HG03354 (cell line): ENCODE data around the gene CKMT2.

Experiments used
- ATAC-seq: cut with Tn5 transposase; IDR thresholded peaks from one replicate; pipeline ENCODE4 v1.9.1; 2021; ENCODE audit warnings: mild to moderate bottlenecking; ENCODE audit not compliant: unreplicated experiment, poor library complexity, severe bottlenecking

Gene CKMT2

DNA sequence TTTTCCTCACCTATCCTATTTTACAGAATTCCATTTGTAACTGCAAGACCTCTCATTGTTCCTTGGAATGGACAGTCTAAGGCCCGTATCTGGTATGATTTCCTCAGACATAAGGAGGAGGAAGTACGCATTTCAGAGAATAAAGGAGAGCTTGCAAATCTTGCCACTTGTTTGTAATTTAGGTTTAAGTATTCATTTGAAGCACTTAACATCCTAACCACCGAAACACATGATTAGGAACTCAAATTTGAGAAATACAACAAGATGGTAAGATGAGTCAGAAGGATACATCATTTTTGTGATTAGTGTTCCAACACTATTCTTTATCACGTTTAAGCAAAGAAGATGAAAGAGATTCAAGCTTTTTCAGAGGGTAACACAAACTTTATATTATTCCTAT is 64.4 kb downstream of the CKMT2 start:
- no peak for ATAC-seq

DNA sequence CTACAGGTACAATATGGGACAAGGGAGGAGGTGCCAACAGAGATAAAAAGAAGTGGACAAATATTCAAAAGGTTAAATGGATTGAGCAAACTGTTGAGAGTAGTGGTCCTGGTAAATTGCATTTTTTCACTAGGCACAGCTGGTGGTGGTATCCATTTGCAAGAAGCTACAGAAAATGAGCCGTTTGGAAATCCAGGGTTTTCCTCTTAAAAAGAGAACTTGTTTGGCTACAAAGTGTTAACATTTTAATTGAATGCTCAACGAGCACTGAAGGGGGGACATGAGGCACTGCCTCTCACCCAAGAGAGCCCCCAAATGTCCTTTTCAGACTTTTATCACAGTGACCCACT is 67.8 kb downstream of the CKMT2 start:
- ATAC-seq: no peak

DNA sequence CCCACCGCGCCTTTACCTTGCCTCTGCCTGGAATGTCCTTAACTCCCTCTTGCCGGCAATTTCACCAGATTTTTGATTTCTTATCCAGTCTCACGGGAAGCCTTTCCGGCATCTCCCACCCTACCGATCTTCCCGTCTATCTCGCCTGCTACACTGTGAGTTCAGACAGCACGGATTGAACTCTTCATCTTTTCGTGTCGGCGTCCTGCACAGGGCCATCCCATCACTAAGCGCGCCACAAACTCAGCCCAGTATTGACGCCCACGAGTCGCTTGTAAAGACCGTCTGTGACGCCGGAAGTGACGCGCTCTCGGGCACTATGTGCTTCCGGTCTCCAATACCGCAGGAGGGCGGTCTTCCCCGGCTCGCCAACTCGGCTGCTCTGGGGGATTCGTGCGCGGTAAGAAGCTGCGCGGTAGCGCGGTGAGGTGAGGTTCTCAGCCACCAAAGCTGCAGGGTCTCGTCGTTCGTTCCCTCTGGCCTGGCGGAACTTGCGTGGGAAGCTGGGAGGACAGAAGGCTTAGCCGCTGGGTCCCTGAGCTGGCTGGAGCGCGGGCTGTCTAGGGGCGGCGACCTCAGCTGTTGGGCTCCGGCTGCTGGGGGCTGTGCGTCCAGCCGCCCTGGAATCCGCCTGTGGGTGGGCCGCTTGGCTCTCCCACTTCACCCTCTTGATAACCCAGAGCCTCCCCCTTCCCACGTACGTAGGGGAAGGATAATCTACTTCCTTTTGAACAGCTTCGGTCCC is 68.3 kb downstream of the CKMT2 start, which contains the start of gene ZCCHC9:
TSS of gene ZCCHC9 (plus strand) at position 317 of the 745 bp plus-strand sequence. CDS start 3,171 bp downstream, outside the sequence.
- peak; percentile 98 for ATAC-seq

DNA sequence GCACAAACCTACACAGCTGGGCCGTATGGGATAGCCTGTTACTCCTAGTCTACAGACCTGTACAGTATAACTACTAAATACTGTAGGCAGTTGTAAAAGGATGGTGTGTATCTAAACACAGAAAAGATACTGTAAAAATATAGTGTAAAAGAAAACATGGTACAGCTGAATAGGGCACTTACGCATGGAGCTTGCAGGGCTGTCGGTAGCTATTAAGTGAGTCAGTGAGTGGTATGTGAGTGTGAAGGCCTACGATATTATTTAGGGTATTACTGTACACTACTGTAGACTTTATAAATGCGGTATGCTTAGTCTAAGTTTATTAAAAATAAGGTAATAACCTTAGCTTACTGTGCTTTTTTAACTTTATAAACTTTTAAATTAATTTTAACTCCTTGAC is 69.5 kb downstream of the CKMT2 start:
- ATAC-seq: no peak

DNA sequence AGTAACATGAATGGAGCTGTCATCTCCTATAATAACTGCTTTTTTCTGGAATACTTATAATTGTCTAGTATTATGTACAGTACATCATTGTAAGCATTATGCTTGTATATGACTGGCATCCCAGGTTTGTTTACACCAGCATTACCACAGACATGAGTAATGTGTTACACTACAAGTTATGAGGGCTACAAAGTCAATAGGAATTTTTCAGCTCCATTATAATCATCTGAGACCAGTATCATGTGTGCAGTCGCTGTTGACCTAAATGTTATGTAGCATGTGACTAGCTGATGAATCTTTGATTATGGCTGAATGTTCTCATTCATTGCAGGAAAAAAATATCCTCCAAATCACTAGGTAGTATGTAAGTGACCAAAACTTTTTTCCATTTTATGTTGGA is 70.4 kb downstream of the CKMT2 start:
- no peak for ATAC-seq

DNA sequence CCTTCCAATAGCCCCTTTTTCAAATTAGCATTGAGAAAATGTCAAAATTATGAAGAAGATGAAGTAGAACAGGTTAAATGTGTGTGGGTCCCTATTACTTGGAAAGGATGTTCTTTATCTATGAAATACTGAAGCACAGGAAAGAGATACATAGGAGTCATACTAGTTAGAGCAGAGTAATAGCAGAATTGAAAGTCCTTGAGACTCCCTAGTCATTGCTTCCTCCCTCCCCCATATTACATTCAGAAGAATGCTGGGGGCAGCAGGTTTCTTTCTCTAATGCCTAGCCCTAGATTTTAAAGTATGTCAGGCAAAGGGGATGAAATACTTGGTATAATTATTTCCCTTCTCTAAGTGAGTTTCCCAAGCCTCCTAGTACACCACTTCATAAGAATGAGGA is 72.7 kb downstream of the CKMT2 start:
- no peak for ATAC-seq

DNA sequence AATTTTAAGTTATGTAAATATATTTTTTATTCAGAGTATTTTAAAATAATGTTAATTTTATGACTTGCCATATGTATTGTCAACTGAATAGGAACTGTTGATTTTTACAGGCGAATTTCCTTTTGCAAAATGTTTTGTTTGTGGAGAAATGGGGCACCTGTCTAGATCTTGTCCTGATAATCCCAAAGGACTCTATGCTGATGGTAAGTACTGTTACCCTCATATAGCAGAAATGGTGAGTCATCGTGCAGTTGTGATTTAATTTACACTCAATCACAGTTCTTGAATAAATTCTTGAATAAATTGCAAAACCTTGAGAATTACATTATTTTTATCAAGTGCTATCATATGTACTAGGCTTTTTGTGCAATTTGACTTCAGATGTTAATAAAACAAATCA is 75.7 kb downstream of the CKMT2 start:
- no peak for ATAC-seq

DNA sequence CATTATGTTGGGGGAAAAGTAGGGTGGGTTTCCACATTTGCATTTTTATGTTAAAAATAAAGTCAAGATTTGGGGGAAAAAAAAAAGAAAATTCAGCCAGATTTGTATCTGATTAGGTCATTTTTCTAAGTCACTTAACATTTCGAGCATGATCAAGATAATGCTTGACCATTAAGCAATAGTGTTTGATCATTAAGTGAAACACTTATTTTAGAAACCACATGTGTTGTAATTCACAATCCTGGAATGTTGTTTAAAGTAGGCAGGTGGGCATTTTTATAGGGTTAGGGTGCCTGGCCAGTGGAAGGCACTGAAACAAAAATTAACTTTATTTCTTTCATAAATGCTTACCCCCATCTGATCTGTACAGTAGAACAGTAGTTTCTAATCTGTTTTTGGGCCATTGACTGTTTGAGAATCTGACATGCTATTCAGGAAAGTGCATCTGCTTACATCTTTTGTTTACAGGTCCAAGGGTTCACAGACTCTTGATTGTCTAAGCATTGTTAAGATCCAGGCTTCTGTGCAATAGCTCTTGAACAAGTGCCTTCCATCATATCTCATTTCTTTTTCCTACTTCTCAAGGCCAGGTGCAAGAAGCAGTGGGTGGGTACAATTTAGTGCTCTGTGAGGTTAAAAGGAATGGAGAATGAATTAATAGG is 77.4 kb downstream of the CKMT2 start:
- no peak for ATAC-seq

DNA sequence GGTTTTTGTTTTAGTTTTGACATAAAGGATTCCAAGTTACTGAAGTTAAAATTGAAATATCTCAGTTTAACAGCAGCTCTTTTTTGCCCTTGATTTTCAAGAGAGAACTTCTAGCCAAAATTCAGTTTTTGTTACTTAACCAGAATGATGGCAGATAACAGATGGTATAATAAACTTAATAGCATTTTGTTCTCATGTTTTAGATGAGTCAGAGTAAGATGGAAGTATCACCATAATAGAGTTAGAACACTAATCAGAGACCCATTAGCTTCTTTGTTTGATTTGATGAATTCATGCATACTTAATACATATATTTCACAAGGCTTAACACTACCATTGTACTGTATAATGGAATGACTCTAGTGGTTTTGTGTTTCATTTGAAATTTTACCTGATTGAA is 80.2 kb downstream of the CKMT2 start:
- no peak for ATAC-seq

DNA sequence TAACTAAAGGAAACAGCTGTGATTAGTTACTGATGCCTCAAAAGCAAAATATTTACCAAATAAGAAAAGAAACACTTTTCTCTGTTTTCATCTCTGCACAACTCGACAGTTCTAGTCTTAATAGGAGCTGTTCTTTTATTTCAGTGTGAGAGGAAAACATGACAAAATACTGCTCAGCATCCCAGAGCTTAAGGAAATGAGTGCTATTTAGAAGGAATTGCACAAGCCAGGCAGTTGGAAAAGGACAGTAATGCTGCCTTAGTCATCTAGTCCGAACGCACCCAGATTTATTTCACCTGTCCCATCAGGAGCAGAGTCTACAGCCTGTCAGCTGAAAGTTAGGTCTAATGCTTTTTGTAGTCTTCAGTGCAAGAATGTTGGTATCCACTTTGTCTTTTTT is 80.6 kb downstream of the CKMT2 start:
- ATAC-seq: no peak

DNA sequence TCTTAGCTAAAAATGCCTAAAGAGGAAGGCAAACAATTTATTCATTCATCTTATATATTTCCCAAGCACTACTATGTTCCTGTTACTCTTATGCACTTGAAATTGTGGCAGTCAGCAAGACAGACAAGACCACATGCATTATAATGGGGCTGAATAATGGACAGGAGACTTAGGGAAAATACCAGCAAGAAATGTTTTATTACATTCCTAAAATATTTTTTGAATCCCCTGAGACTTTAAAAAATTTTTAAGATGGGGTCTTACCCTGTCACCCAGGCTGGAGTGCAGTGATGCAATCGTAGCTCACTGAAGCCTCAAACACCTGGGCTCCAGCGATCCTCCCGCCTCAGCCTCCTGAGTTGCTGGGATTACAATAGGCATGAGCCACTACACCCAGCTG is 81.5 kb downstream of the CKMT2 start:
- ATAC-seq: no peak

DNA sequence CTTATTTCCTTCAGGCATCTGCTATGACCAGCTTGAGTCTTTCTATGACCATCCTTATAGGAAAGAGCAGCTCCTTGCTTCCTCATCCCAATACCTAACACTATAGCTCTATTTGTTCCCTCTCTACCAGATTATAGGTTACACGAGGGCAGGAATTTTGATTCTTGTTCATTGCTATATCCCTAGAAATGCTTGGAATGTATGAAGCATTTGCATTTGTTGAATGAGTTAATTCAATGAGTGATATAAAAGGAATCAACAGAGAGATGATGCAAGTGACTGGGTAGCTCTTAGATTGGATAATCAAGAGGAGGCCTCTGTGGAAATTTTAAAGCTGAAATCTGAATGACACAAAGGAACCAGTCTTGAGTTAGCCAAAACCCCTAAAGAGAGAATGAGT is 82.2 kb downstream of the CKMT2 start:
- ATAC-seq: no peak

DNA sequence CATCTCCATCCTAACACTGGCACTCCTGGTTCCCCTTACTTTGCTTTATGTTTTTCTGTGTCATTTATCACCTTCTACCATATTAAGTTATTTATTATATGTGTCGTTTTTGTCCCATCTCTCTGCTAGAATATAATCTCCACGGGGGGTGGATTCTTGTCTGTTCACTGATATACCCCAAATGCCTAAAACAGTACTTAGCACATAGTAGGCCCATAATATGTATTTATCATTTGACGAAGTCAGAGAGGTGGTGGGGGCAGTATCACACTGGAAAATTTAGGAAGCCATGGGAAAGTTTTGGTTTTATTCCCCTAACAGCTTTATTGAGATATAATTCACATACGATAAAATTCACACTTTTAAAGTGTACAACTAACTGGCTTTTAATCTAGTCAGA is 82.7 kb downstream of the CKMT2 start:
- no peak for ATAC-seq
